SK-N-SH (cell line): ENCODE data around the gene ZDHHC21. TPM values are rescaled to one million over a fixed set of nuclear protein-coding genes. Genes with fewer than 3 reads are reported as not detected.

Experiments used
- CTCF ChIA-PET: fragments of 300-600, 350-600 bp; formaldehyde crosslinking; extraction: SDS; loops from one replicate; lab custom pipeline; 2021; lab: Yijun Ruan, JAX
- POLR2A ChIA-PET: fragments of 350-600 bp; sonication (Branson Sonifier 250); formaldehyde crosslinking; extraction: SDS; loops from one replicate; lab custom pipeline; 2020; ENCODE audit warnings: antibody characterized with exemption, inconsistent platforms; lab: Yijun Ruan, JAX
- DNase-seq: peaks from one replicate; pipeline ENCODE4 v3.0.0; 2012
- H2AFZ ChIP-seq: fragments of 200-600 bp; sonication (generic); 2 replicates; pipeline ENCODE4 v1.8.1; 2016; ENCODE audit warnings: antibody characterized with exemption, mild to moderate bottlenecking, low read depth
- H3F3A ChIP-seq: fragments of 200-600 bp; sonication (generic); replicated peaks from 2 replicates; pipeline ENCODE3; 2016; ENCODE audit warnings: antibody characterized with exemption, mild to moderate bottlenecking; ENCODE audit not compliant: insufficient read depth
- H3K27ac ChIP-seq, 2 experiments: fragments of 200-500 bp in 1 of 2; fragments of 200-600 bp in 1 of 2; sonication (Bioruptor generic) in 1 of 2; sonication (generic), shearing (Covaris generic) in 1 of 2; 2 replicates each; pipeline versions ENCODE4 v1.5.1 to v1.6.1; 2014 to 2016; ENCODE audit warnings: low read depth in 2 of 2, inconsistent platforms in 1 of 2, low read length in 1 of 2, mild to moderate bottlenecking in 1 of 2, mixed read lengths in 1 of 2
- H3K27me3 ChIP-seq: fragments of 200-600 bp; sonication (generic), shearing (Covaris generic); 2 replicates; pipeline ENCODE4 v1.6.1; 2016; ENCODE audit warnings: mixed run types; ENCODE audit not compliant: insufficient read depth
- H3K36me3 ChIP-seq, 2 experiments: fragments of 200-500 bp in 1 of 2; fragments of 200-600 bp in 1 of 2; sonication (Bioruptor generic) in 1 of 2; sonication (generic) in 1 of 2; replicated peaks in 1 of 2; 2 replicates each; pipeline versions ENCODE3 to v1.5.1; 2014 to 2016; ENCODE audit warnings: low read length in 1 of 2, mild to moderate bottlenecking in 1 of 2; ENCODE audit not compliant: insufficient read depth in 2 of 2, control insufficient read depth in 1 of 2
- H3K4me1 ChIP-seq, 2 experiments: fragments of 200-500 bp in 1 of 2; fragments of 200-600 bp in 1 of 2; sonication (Bioruptor generic) in 1 of 2; sonication (generic), shearing (Covaris generic) in 1 of 2; 2 replicates each; pipeline versions ENCODE4 v1.5.1 to v1.6.1; 2014 to 2016; ENCODE audit warnings: low read depth in 1 of 2, low read length in 1 of 2, mixed run types in 1 of 2; ENCODE audit not compliant: insufficient read depth in 2 of 2, control insufficient read depth in 1 of 2
- H3K4me2 ChIP-seq: fragments of 200-600 bp; sonication (generic), shearing (Covaris generic); 2 replicates; pipeline ENCODE4 v1.6.1; 2017; ENCODE audit warnings: mixed run types
- H3K4me3 ChIP-seq, 2 experiments: fragments of 200-500 bp in 1 of 2; fragments of 200-600 bp in 1 of 2; sonication (Bioruptor generic) in 1 of 2; sonication (generic), shearing (Covaris generic) in 1 of 2; 2 replicates each; pipeline versions ENCODE4 v1.5.1 to v1.8.1; 2014 to 2016; ENCODE audit warnings: low read depth in 2 of 2, inconsistent platforms in 1 of 2, low read length in 1 of 2, mild to moderate bottlenecking in 1 of 2, mixed read lengths in 1 of 2, moderate library complexity in 1 of 2
- H3K79me2 ChIP-seq: fragments of 200-600 bp; sonication (generic); 2 replicates; pipeline ENCODE4 v1.8.1; 2017; ENCODE audit warnings: mild to moderate bottlenecking; ENCODE audit not compliant: insufficient read depth
- H3K9ac ChIP-seq: fragments of 200-600 bp; sonication (generic); 2 replicates; pipeline ENCODE4 v1.6.1; 2017; ENCODE audit warnings: mixed run types
- H3K9me2 ChIP-seq: fragments of 200-600 bp; sonication (generic); 2 replicates; pipeline ENCODE4 v1.6.1; 2017; ENCODE audit warnings: mixed run types
- H3K9me3 ChIP-seq: fragments of 200-600 bp; sonication (generic); 2 replicates; pipeline ENCODE4 v1.6.1; 2017; ENCODE audit warnings: mixed run types, mild to moderate bottlenecking, moderate library complexity
- H4K20me1 ChIP-seq: fragments of 200-600 bp; sonication (generic); 2 replicates; pipeline ENCODE4 v1.6.1; 2017; ENCODE audit warnings: mild to moderate bottlenecking, mixed run types; ENCODE audit not compliant: insufficient read depth
- EZH2phosphoT487 ChIP-seq: fragments of 200-600 bp; sonication (generic); IDR thresholded peaks from 2 replicates; pipeline ENCODE4 v1.6.1; 2017; ENCODE audit warnings: low read depth, mixed run types, mild to moderate bottlenecking, antibody characterized with exemption, moderate library complexity, borderline replicate concordance
- REST ChIP-seq: IDR thresholded peaks from 2 replicates; pipeline ENCODE4 v1.6.1; 2012; ENCODE audit warnings: mild to moderate bottlenecking, low read depth, low read length, moderate library complexity
- USF1 ChIP-seq: IDR thresholded peaks from 2 replicates; pipeline ENCODE4 v1.4.0; 2012; ENCODE audit warnings: low read depth, borderline replicate concordance
- WGBS: methylation state at CpG from one replicate; pipeline ENCODE4 v1.1.6; 2017; ENCODE audit warnings: low lambda C conversion rate; 5-methylcytosine and 5-hydroxymethylcytosine counted together
- polyA plus RNA-seq, 3 experiments: library from polyadenylated mRNA; depleted of rRNA; stranded (reverse); fragments of >200 nt; gene quantifications; 2 replicates each; pipeline ENCODE4 v1.2.3, GENCODE V29; 2012

Gene ZDHHC21
- polyA plus RNA-seq, 1 of the 3 experiments (the other 2 are of a cell fraction): 2.9 TPM

GRCh38 chr9:14704281-14704680 lies 11.0 kb upstream of the ZDHHC21 start:
- no peak for TF ChIP-seq REST
- no peak for TF ChIP-seq EZH2phosphoT487
- TF ChIP-seq, all 33 proteins: peak for 0
- no peak overlapping the region for H3K4me3 ChIP-seq
- H4K20me1 ChIP-seq: no peaks in the 10 kb centered on the region
- DNase-seq: no peak
- H3K9me2 ChIP-seq: no peaks in the 10 kb centered on the region
- 0 out of 2 replicates have a peak, but pooled peaks cover 6% of the 10 kb centered on the region for H3K27me3 ChIP-seq
- no peaks in the 10 kb centered on the region for H3K36me3 ChIP-seq
- 45% methylated on average over 2 of the region's 3 CpGs for WGBS
- ChIA-PET POLR2A (no interaction called here), CTCF (no interaction called here)
- H3K9ac ChIP-seq: no peak overlapping the region
- H3K4me2 ChIP-seq: no peak overlapping the region
- H2AFZ ChIP-seq: no peak overlapping the region
- H3F3A ChIP-seq: no peaks in the 10 kb centered on the region
- H3K79me2 ChIP-seq: no peaks in the 10 kb centered on the region
- H3K9me3 ChIP-seq: no peaks in the 10 kb centered on the region; the same call in 1 of the 2 replicates
- no peaks in the 10 kb centered on the region for H3K4me1 ChIP-seq
- H3K27ac ChIP-seq: no peak overlapping the region

- no peaks in the 10 kb centered on the region; the same call in 1 of the 2 replicates for H3K9me3 ChIP-seq
- 0 out of 2 replicates have a peak, but pooled peaks cover 6% of the 10 kb centered on the region for H3K27me3 ChIP-seq
- no peak overlapping the region for H3K4me3 ChIP-seq
- 21% methylated on average over 4 of the region's 4 CpGs for WGBS
- no peak for DNase-seq
- no peaks in the 10 kb centered on the region for H3K36me3 ChIP-seq
- no peak overlapping the region for H3K27ac ChIP-seq
- H3K9me2 ChIP-seq: no peaks in the 10 kb centered on the region
- POLR2A ChIA-PET: no interaction called here
- no peak for TF ChIP-seq USF1
- CTCF ChIA-PET: no interaction called here
- H2AFZ ChIP-seq: no peak overlapping the region
- H4K20me1 ChIP-seq: no peaks in the 10 kb centered on the region
- no peak overlapping the region for H3K4me2 ChIP-seq
- H3K4me1 ChIP-seq: no peaks in the 10 kb centered on the region
- H3K9ac ChIP-seq: no peak overlapping the region
- H3K79me2 ChIP-seq: no peaks in the 10 kb centered on the region
- H3F3A ChIP-seq: no peaks in the 10 kb centered on the region
Observed at GRCh38 chr9:14702200-14702720, 9.0 kb upstream of the ZDHHC21 start.
